Measurements from ENCODE around the gene MRFAP1L1.
"Not testable (repeated sequence)": the region's sequence is repeated elsewhere in the genome, so short reads cannot be mapped to it uniquely, and the experiment has no call there.

MRFAP1L1 gene

DNA sequence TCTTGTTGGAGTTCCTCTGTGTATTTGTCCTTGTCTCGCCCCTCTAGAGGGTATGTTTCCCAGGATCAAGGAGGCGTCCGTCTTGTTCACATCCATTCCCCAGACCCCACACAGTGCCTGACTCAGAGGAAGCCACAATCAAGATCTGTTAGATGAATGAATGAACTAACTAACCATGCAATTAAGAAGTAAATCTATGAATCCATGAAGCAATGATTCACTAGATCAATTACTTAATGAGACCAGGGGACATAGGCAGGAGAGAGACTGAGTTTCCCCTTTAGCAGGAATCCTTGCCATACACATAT, 18.2 kb upstream of the MRFAP1L1 start:
- no peaks in the 10 kb centered on the region for H3K9me3 Mint-ChIP-seq (ENCODE audit: low read depth)
- H3K27me3 Mint-ChIP-seq = no peaks in the 10 kb centered on the region
- H3K27ac Mint-ChIP-seq = no peak overlapping the region
- H3K36me3 Mint-ChIP-seq = no peaks in the 10 kb centered on the region
- peaks cover 8% of the 10 kb centered on the region for H3K4me1 Mint-ChIP-seq (ENCODE audit: low read depth)
- H3K4me3 Mint-ChIP-seq = no peak overlapping the region

DNA sequence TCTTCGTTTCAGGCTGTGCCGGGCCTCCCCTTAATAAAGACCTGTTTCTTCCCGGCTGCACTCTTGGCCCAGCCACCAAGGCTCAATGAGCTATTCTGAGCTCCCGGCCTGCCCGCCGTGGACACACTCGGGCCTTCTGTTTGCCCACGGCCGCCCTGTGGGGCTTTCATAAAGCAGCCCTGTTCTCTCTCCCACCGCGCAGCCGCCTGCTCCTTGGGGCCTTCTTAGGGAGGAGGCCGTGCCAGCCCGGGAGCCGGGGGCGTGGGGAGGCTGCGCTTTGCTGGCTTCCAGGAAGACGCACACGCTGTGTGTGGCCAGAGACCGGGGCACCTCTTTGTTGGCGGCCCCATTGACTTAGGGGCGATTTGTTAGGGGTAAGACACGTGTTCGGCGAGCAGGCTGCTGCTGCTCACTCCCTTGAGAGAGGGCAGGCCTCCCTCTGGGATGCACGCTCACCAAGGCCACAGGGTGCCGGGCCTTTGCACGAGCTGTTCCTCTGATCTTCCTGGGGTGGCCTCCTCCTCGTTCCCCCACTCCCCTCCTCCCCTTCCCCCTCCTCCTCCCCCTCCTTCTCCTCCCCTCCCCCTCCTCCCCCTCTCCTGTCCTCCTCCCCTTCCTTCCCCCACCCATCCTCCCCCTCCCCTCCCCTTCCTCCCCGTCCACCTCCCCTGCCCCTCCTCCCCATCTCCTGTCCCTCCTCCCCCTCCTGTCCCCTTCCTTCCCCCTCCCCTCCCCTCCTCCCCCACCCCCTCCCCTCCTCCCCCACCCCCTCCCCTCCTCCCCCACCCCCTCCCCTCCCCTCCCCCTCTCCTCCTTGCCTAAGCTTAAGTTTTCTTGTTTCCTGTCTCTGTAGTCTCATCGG, 17.6 kb upstream of the MRFAP1L1 start:
- Mint-ChIP-seq H3K27me3 (no peaks in the 10 kb centered on the region), H3K9me3 (ENCODE audit: low read depth) (no peaks in the 10 kb centered on the region)

DNA sequence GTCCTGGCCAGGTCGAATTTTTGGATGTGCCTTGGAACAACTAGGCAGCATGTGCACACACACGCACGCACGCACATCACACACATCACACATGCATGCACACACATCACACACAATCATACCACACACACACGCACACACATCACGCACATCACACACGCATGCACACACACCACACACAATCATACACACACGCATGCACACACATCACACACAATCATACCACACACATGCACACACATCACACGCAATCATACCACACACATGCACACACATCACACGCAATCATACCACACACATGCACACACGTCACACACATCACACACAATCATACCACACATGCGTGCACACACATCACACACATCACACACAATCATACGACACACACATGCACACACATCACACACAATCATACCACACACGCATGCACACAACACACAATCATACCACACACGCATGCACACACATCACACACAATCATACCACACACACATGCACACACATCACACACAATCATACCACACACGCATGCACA, 15.8 kb upstream of the MRFAP1L1 start:
- H3K27me3 Mint-ChIP-seq; H3K27ac Mint-ChIP-seq; H3K4me3 Mint-ChIP-seq; H3K9me3 Mint-ChIP-seq (ENCODE audit: low read depth); H3K36me3 Mint-ChIP-seq; H3K4me1 Mint-ChIP-seq (ENCODE audit: low read depth): not testable (repeated sequence)

More for the DNA sequence above, 17.6 kb upstream of the MRFAP1L1 start:
- no peaks in the 10 kb centered on the region for H3K36me3 Mint-ChIP-seq
- no peak overlapping the region for H3K4me3 Mint-ChIP-seq
- H3K27ac Mint-ChIP-seq = no peak overlapping the region
- peaks cover 8% of the 10 kb centered on the region for H3K4me1 Mint-ChIP-seq (ENCODE audit: low read depth)

GRCh38 chr4:6724421-6725111, 14.9 kb upstream of the MRFAP1L1 start:
- Mint-ChIP-seq H3K9me3 (ENCODE audit: low read depth) (no peaks in the 10 kb centered on the region), H3K4me1 (ENCODE audit: low read depth) (peaks cover 11% of the 10 kb centered on the region), H3K4me3 (no peak overlapping the region), H3K27ac (no peak overlapping the region), H3K36me3 (no peaks in the 10 kb centered on the region), H3K27me3 (no peaks in the 10 kb centered on the region)

DNA sequence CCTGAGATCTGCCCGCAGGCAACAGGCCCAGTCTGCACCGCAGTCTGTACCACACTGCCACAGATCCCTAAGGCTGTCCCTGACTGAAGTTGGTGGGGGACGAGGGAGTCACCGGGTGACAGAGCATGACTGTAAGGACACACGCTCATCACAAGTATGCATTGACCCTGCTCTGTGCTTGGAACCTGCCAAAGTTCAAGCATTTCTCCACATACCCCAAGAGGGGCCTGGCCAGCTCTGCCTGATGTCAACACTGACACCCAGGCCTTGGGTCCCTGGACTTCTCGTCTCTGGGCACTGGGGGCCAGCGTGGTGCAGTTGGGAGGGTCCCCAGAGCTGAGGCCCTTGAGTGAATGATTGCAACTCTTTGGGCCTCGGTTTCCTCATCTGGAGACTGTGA, 14.2 kb upstream of the MRFAP1L1 start:
- no peak overlapping the region for H3K4me3 Mint-ChIP-seq
- no peaks in the 10 kb centered on the region for H3K9me3 Mint-ChIP-seq (ENCODE audit: low read depth)
- H3K27me3 Mint-ChIP-seq = no peaks in the 10 kb centered on the region
- H3K4me1 Mint-ChIP-seq (ENCODE audit: low read depth) = peaks cover 16% of the 10 kb centered on the region
- H3K27ac Mint-ChIP-seq = no peak overlapping the region
- peaks cover 2% of the 10 kb centered on the region for H3K36me3 Mint-ChIP-seq

DNA sequence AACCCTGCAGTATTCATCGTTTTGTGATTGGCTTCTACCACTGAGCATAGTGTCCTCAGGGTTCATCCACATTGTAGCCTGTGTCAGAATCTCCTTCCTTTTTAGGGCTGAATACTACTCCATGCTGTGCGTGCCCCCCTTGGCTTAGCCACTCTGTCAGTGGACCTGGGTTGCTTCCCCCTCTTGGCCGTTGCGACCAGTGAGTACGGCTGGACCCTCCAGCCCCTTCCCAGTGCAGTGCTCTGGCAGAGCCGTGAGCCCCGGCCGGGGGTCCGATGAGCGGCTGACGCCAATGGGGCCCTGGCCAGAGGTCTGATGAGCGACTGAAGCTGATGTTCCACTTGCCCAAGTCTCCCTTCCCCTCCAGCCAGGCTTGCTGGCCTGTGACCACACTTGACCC, 13.2 kb upstream of the MRFAP1L1 start:
- Mint-ChIP-seq H3K27ac (no peak overlapping the region), H3K36me3 (peaks cover 4% of the 10 kb centered on the region)

DNA sequence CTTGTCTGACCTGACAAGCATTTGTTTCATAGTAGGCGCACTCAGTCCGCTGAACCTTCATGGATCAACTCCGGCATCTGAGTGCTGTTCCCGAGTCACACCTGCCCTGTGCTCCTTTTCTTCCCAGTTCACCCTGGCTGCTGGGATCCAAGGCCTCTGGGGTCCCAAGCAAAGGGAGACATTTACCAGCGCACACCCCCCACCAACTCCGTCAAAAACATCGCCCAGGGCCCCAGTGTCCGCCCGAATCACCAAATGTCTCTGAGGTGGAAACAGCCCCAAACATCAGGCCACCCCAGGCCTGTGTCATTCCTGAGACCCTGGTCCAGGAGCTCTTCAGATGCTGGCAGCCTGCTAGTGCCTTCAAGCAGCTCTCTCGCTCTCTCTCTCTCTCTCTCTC, 11.5 kb upstream of the MRFAP1L1 start:
- Mint-ChIP-seq H3K4me1 (ENCODE audit: low read depth) (peaks cover 20% of the 10 kb centered on the region), H3K36me3 (peaks cover 4% of the 10 kb centered on the region), H3K27me3 (no peaks in the 10 kb centered on the region), H3K4me3 (no peak overlapping the region), H3K27ac (no peak overlapping the region), H3K9me3 (ENCODE audit: low read depth) (no peaks in the 10 kb centered on the region)

More for the DNA sequence above, 13.2 kb upstream of the MRFAP1L1 start:
- no peaks in the 10 kb centered on the region for H3K27me3 Mint-ChIP-seq
- H3K4me1 Mint-ChIP-seq (ENCODE audit: low read depth) = peaks cover 17% of the 10 kb centered on the region
- no peaks in the 10 kb centered on the region for H3K9me3 Mint-ChIP-seq (ENCODE audit: low read depth)
- H3K4me3 Mint-ChIP-seq = no peak overlapping the region

DNA sequence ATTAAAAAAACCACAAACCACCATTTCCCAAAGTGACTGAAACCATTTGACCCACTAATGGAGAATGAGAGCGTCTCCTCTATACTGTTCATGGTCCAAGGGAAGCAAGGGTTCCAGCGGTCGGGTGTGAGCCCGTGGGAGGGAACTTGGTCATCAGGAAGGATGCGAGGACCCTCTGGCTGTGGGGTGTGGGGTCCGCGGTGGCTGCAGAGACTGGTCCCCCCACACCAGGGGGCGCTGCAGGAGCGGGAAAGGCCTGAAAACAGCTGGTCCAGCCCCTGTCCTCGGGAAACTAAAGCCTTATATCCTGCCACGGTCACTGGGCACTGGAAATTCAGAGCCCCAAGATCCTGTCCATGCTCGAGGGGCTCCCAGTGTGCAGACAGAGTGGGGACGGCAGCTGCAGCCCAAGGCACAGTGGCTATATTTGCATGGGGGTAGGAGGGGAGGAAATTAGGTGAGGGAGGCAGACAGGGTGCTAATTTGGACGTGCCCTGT, 10.6 kb upstream of the MRFAP1L1 start:
- Mint-ChIP-seq H3K27me3 (no peaks in the 10 kb centered on the region), H3K9me3 (ENCODE audit: low read depth) (no peaks in the 10 kb centered on the region), H3K4me1 (ENCODE audit: low read depth) (peaks cover 27% of the 10 kb centered on the region), H3K4me3 (peak overlapping the region; percentile 55), H3K36me3 (peaks cover 4% of the 10 kb centered on the region), H3K27ac (no peak overlapping the region)

DNA sequence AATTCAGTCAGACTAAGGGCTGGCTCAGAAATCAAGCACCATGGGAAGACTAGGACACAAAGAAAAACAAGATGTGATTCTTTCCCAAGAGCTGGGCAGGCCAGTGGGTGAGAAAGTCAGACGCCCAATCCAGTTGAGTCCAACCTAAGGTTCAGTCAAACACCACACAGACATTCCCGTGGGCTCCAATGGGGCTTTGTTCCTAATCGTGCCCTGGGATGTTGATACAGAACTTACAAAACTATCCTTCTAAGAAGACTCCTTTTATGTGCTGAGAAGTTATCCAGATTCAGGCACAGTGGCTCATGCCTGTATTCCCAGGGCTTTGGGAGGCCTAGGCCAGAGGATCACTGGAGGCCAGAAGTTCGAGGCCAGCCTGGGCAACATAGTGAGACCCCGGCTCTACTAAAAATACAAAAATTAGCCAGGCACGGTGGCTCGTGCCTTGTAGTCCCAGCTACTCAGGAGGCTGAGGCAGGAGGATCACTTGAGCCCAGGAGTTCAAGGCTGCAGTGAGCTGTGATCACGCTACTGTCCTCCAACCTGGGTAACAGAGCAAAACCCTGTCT, 10.0 kb upstream of the MRFAP1L1 start:
- Mint-ChIP-seq H3K9me3 (ENCODE audit: low read depth) (no peaks in the 10 kb centered on the region), H3K27ac (peak overlapping the region; percentile 42), H3K36me3 (peaks cover 4% of the 10 kb centered on the region), H3K4me1 (ENCODE audit: low read depth) (peaks cover 30% of the 10 kb centered on the region), H3K4me3 (no peak overlapping the region), H3K27me3 (no peaks in the 10 kb centered on the region)

- peak overlapping the region; percentile 42 for H3K27ac Mint-ChIP-seq
- no peaks in the 10 kb centered on the region for H3K27me3 Mint-ChIP-seq
- peak overlapping the region; percentile 67 for H3K4me3 Mint-ChIP-seq
- peaks cover 30% of the 10 kb centered on the region for H3K4me1 Mint-ChIP-seq (ENCODE audit: low read depth)
- H3K36me3 Mint-ChIP-seq = peaks cover 4% of the 10 kb centered on the region
- H3K9me3 Mint-ChIP-seq (ENCODE audit: low read depth) = no peaks in the 10 kb centered on the region
Observed at GRCh38 chr4:6718932-6719610, 9.4 kb upstream of the MRFAP1L1 start.

GRCh38 chr4:6716958-6717655, 7.4 kb upstream of the MRFAP1L1 start:
- peaks cover 4% of the 10 kb centered on the region for H3K36me3 Mint-ChIP-seq
- H3K27ac Mint-ChIP-seq = peak overlapping the region; percentile 90
- H3K4me3 Mint-ChIP-seq = peak overlapping the region; percentile 94
- H3K4me1 Mint-ChIP-seq (ENCODE audit: low read depth) = peaks cover 30% of the 10 kb centered on the region
- H3K27me3 Mint-ChIP-seq = no peaks in the 10 kb centered on the region
- H3K9me3 Mint-ChIP-seq (ENCODE audit: low read depth) = no peaks in the 10 kb centered on the region

DNA sequence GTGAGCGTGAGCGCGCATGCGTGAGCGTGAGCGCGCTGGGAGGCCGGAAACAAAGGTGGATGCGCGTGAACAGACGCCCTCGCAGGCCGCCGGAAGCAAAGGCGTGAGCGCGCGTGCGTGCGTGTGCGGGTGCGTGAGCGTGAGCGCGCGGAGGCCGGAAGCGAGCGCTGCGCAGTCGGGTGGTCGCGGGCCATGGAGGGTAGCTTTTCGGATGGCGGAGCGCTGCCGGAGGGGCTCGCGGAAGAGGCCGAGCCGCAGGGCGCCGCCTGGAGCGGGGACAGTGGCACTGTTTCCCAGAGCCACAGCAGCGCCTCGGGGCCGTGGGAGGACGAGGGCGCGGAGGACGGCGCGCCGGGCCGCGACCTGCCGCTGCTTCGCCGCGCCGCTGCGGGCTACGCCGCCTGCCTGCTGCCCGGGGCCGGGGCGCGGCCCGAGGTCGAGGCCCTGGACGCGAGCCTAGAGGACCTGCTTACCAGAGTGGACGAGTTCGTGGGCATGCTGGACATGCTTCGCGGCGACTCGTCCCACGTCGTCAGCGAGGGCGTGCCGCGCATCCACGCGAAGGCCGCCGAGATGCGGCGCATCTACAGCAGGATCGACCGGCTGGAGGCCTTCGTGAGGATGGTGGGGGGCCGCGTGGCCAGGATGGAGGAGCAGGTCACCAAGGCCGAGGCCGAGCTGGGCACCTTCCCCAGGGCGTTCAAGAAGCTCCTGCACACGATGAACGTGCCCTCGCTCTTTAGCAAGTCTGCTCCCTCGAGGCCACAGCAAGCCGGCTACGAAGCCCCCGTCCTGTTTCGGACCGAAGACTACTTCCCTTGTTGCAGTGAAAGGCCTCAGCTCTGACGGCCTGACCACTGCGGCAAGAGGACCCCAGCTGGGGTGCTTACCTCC, 6.6 kb upstream of the MRFAP1L1 start, which contains the start of gene BLOC1S4:
BLOC1S4 (plus strand) TSS at position 157 of the 894 bp plus-strand sequence; CDS start at position 193, 36 bp downstream.
- Mint-ChIP-seq H3K9me3 (ENCODE audit: low read depth) (no peaks in the 10 kb centered on the region), H3K4me1 (ENCODE audit: low read depth) (peaks cover 31% of the 10 kb centered on the region), H3K4me3 (peak within 1 kb of the TSS; percentile 94), H3K27me3 (no peaks in the 10 kb centered on the region), H3K27ac (peak within 1 kb of the TSS; percentile 91), H3K36me3 (peaks cover 4% of the 10 kb centered on the region)

- Mint-ChIP-seq H3K4me1 (ENCODE audit: low read depth) (peaks cover 36% of the 10 kb centered on the region), H3K4me3 (peak overlapping the region; percentile 88), H3K27me3 (no peaks in the 10 kb centered on the region)
Observed at GRCh38 chr4:6715704-6716017, 6.0 kb upstream of the MRFAP1L1 start.

More at GRCh38 chr4:6715704-6716017, 6.0 kb upstream of the MRFAP1L1 start:
- H3K9me3 Mint-ChIP-seq (ENCODE audit: low read depth) = no peaks in the 10 kb centered on the region
- peak overlapping the region; percentile 91 for H3K27ac Mint-ChIP-seq
- H3K36me3 Mint-ChIP-seq = peaks cover 6% of the 10 kb centered on the region
